KOPT-K1 (cell line): ENCODE data around the gene C1orf53.

Source experiments
- H3K27ac ChIP-seq: fragments of 200-600 bp; sonication (generic); 2 replicates; pipeline ENCODE4 v1.5.1; 2016; ENCODE audit warnings: antibody characterized with exemption, mild to moderate bottlenecking, low read depth, low read length; ENCODE audit not compliant: poor library complexity, severe bottlenecking
- H3K36me3 ChIP-seq: fragments of 200-600 bp; sonication (generic); 2 replicates; pipeline ENCODE4 v1.5.1; 2017; ENCODE audit warnings: antibody characterized with exemption, mild to moderate bottlenecking, low read length, moderate library complexity; ENCODE audit not compliant: insufficient read depth
- H3K9me3 ChIP-seq: fragments of 200-600 bp; sonication (generic); 2 replicates; pipeline ENCODE4 v1.5.1; 2017; ENCODE audit warnings: antibody characterized with exemption, low read length, mild to moderate bottlenecking; ENCODE audit not compliant: insufficient read depth, poor library complexity, severe bottlenecking

Gene C1orf53

GRCh38 chr1:197913495-197914276 lies 11.3 kb downstream of the C1orf53 start:
- no peak overlapping the region for H3K27ac ChIP-seq
- H3K36me3 ChIP-seq: no peaks in the 10 kb centered on the region
- H3K9me3 ChIP-seq: no peaks in the 10 kb centered on the region

GRCh38 chr1:197914510-197914909 lies 12.1 kb downstream of the C1orf53 start:
- H3K9me3 ChIP-seq: no peaks in the 10 kb centered on the region
- H3K36me3 ChIP-seq: no peaks in the 10 kb centered on the region
- H3K27ac ChIP-seq: no peak overlapping the region

- H3K9me3 ChIP-seq: no peaks in the 10 kb centered on the region
- H3K36me3 ChIP-seq: no peaks in the 10 kb centered on the region
- no peak overlapping the region for H3K27ac ChIP-seq
Observed at GRCh38 chr1:197915260-197915861, 12.9 kb downstream of the C1orf53 start.

GRCh38 chr1:197915862-197916499 lies 13.6 kb downstream of the C1orf53 start:
- Histone ChIP-seq H3K27ac (no peak overlapping the region), H3K36me3 (no peaks in the 10 kb centered on the region), H3K9me3 (no peaks in the 10 kb centered on the region)

- no peaks in the 10 kb centered on the region for H3K36me3 ChIP-seq
- no peaks in the 10 kb centered on the region for H3K9me3 ChIP-seq
- H3K27ac ChIP-seq: no peak overlapping the region
Observed at GRCh38 chr1:197916500-197916983, 14.1 kb downstream of the C1orf53 start.

GRCh38 chr1:197917805-197918651 lies 15.6 kb downstream of the C1orf53 start:
- Histone ChIP-seq H3K36me3 (no peaks in the 10 kb centered on the region), H3K27ac (no peak overlapping the region), H3K9me3 (no peaks in the 10 kb centered on the region)

- Histone ChIP-seq H3K36me3 (no peaks in the 10 kb centered on the region), H3K27ac (no peak overlapping the region)
Observed at GRCh38 chr1:197918807-197919345, 16.4 kb downstream of the C1orf53 start.

GRCh38 chr1:197919346-197920066 lies 17.1 kb downstream of the C1orf53 start:
- no peaks in the 10 kb centered on the region for H3K36me3 ChIP-seq
- H3K27ac ChIP-seq: no peak overlapping the region
- no peaks in the 10 kb centered on the region for H3K9me3 ChIP-seq

More at GRCh38 chr1:197918807-197919345, 16.4 kb downstream of the C1orf53 start:
- no peaks in the 10 kb centered on the region for H3K9me3 ChIP-seq

- Histone ChIP-seq H3K9me3 (no peaks in the 10 kb centered on the region), H3K36me3 (no peaks in the 10 kb centered on the region), H3K27ac (no peak overlapping the region)
Observed at GRCh38 chr1:197920067-197920396, 17.6 kb downstream of the C1orf53 start.

GRCh38 chr1:197920414-197921117 lies 18.1 kb downstream of the C1orf53 start:
- Histone ChIP-seq H3K36me3 (no peaks in the 10 kb centered on the region), H3K27ac (no peak overlapping the region), H3K9me3 (no peaks in the 10 kb centered on the region)

GRCh38 chr1:197921235-197922069 lies 19.0 kb downstream of the C1orf53 start:
- H3K9me3 ChIP-seq: no peaks in the 10 kb centered on the region
- H3K27ac ChIP-seq: no peak overlapping the region
- no peaks in the 10 kb centered on the region for H3K36me3 ChIP-seq

- Histone ChIP-seq H3K36me3 (no peaks in the 10 kb centered on the region), H3K27ac (no peak overlapping the region), H3K9me3 (no peaks in the 10 kb centered on the region)
Observed at GRCh38 chr1:197922070-197922390, 19.6 kb downstream of the C1orf53 start.

- no peaks in the 10 kb centered on the region for H3K9me3 ChIP-seq
- no peaks in the 10 kb centered on the region for H3K36me3 ChIP-seq
- H3K27ac ChIP-seq: no peak overlapping the region
Observed at GRCh38 chr1:197923038-197923437, 20.6 kb downstream of the C1orf53 start.
